IPS-18c (cell line): ENCODE results near the gene CFAP299.

ENCODE experiments used
- H3K4me3 ChIP-seq: 2 replicates; pipeline ENCODE4 v1.7.0; 2013; ENCODE audit warnings: low read depth, mild to moderate bottlenecking, low read length, moderate library complexity; ENCODE audit not compliant: insufficient read depth
- H3K9me3 ChIP-seq: one replicate; pipeline ENCODE4 v1.6.1; 2013; ENCODE audit warnings: mild to moderate bottlenecking, low read length, moderate library complexity; ENCODE audit not compliant: control insufficient read depth, insufficient read depth

Gene CFAP299

GRCh38 chr4:80925293-80925692, 589.8 kb downstream of the CFAP299 start:
- Histone ChIP-seq H3K9me3 (no peaks in the 10 kb centered on the region), H3K4me3 (no peak overlapping the region)

DNA sequence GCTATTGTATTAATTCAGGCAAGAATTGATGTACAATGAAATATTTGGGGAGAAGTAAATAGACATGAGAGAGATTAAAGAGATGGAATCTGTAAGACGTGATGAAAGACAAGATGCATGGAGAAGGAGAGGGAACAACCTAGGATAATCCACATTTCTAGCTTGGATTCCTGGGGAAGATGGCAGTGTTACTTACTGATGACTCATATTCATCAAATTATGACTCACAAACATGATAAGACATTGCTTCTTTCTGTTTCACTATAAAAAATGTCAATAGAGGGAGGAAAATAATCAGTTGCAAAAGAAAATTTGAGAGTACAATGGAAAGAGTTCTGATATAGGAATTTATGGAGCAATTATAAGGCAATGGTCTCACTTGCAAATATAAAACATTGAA, 590.9 kb downstream of the CFAP299 start:
- H3K9me3 ChIP-seq: no peaks in the 10 kb centered on the region

DNA sequence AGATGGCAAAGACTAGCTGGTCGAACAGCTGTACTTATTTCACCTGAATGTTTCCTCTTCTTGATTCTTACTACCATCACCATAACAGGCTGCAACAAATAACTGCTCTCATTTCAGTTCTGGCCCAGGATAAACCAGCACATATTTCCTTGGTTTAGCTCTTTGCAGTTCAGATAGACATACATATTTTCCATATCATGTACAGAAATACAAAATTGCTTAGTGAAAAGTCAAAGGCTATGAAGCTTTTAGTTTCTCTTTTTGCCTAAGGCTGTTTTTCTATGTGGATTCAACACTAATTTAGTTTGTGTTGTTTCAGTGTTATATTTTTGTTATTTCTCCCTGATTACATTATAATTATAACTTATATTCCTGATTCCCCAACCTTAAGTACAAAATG, 591.4 kb downstream of the CFAP299 start:
- no peak overlapping the region for H3K4me3 ChIP-seq

More for the DNA sequence above, 590.9 kb downstream of the CFAP299 start:
- H3K4me3 ChIP-seq: no peak overlapping the region

GRCh38 chr4:80927420-80927819, 591.9 kb downstream of the CFAP299 start:
- H3K9me3 ChIP-seq: no peaks in the 10 kb centered on the region

More for the DNA sequence above, 591.4 kb downstream of the CFAP299 start:
- no peaks in the 10 kb centered on the region for H3K9me3 ChIP-seq

GRCh38 chr4:80931631-80932081, 596.1 kb downstream of the CFAP299 start:
- H3K4me3 ChIP-seq: no peak overlapping the region
- no peaks in the 10 kb centered on the region for H3K9me3 ChIP-seq

More at GRCh38 chr4:80927420-80927819, 591.9 kb downstream of the CFAP299 start:
- H3K4me3 ChIP-seq: no peak overlapping the region

GRCh38 chr4:80948141-80948540, 612.6 kb downstream of the CFAP299 start:
- Histone ChIP-seq H3K4me3 (no peak overlapping the region), H3K9me3 (no peaks in the 10 kb centered on the region)

DNA sequence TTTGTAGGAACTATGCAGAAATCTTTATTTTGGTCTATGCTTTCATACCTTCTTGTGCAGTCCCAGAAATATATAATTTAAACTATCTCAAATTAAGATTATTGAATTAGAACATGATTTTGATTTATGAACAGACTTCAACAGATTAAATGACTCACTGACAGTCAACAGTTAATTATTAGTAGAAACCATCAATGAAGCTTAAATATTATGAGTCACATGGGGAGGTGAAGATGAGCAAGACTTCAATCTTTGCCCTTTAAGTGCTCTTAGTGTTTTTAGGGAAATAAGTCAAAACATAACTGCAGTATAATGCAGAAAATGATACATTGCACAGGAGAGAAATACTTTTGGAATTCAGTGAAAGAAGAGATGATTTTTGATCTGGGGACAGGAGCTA, 613.5 kb downstream of the CFAP299 start:
- H3K9me3 ChIP-seq: no peaks in the 10 kb centered on the region
- H3K4me3 ChIP-seq: no peak overlapping the region

DNA sequence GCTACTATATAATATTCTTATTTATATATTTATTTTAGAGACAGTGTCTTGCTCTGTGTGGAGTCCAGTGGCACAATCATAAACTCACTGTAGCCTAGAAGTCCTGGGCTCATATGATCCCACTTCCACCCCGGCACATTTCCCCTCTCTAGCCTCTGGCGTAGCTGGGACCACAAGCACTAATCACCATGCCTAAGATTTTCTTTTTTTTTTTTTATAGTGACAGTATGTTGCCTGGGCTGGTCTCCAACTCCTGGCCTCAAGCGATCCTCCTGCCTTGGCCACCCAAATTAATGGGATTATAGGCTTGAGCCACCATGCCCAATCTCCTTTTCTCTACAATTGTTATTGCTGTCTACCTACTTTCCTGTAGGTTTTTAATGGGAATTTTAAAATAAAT, 620.9 kb downstream of the CFAP299 start:
- no peak overlapping the region for H3K4me3 ChIP-seq
- no peaks in the 10 kb centered on the region for H3K9me3 ChIP-seq

DNA sequence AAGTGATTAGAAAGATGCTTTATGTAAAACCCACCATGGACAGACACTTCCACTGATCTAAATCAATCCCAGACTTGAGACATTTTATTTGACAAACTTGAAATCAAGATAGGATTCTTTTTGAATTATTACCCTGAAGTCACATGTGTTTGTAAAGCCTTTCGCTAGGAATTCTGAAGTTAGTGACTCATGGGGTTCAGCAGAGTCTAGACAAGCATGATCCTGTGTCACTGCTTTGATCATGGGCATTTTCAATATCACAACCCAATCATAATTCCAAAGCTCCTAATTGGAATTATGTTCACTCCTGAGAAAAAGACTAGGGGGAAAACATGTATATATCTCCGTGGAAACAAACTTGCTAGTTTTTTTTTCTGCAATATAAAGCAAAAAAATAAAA, 627.5 kb downstream of the CFAP299 start:
- no peak overlapping the region for H3K4me3 ChIP-seq
- no peaks in the 10 kb centered on the region for H3K9me3 ChIP-seq

- H3K9me3 ChIP-seq: no peaks in the 10 kb centered on the region
- no peak overlapping the region for H3K4me3 ChIP-seq
Measured at GRCh38 chr4:80967346-80967745, 631.8 kb downstream of the CFAP299 start.

DNA sequence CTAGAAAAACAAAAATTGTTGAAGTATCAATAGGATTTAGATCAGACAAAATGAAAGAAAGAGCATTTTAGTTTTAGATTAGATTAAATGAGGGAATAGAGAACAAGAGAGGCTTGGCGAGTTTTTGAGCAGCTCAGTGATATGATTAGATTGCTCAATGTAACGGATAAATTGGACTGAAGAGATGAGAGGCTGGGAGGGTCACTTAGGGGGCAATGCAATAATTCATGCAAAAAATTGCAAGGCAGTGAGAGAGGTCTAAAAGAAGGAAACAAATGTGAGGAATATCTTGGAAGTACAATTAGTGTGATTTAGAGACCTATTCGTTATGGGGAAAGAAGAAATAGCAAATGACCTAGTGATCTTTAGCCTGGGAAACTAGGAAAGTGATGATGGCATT, 644.7 kb downstream of the CFAP299 start:
- H3K9me3 ChIP-seq: peaks cover 3% of the 10 kb centered on the region
- H3K4me3 ChIP-seq: no peak overlapping the region

DNA sequence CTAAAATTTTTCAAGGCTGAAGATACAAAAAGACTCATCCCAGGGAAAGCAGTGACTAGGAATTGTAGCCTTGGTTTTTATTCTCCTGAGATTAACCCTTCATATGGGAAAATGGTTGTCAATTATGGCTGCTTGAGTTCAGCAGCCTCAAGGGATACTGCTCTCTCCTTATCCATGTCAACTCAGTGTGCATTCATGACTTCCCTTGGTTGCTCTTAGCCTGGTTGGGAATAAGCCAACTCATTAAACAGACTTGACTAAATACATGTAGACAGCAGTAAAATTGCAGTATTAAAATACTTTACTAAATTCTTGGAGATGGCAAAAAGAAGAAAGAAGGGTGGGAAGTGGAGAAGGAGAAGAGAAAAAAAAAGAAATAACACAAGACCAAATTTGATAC, 650.5 kb downstream of the CFAP299 start:
- Histone ChIP-seq H3K9me3 (peaks cover 3% of the 10 kb centered on the region), H3K4me3 (no peak overlapping the region)

DNA sequence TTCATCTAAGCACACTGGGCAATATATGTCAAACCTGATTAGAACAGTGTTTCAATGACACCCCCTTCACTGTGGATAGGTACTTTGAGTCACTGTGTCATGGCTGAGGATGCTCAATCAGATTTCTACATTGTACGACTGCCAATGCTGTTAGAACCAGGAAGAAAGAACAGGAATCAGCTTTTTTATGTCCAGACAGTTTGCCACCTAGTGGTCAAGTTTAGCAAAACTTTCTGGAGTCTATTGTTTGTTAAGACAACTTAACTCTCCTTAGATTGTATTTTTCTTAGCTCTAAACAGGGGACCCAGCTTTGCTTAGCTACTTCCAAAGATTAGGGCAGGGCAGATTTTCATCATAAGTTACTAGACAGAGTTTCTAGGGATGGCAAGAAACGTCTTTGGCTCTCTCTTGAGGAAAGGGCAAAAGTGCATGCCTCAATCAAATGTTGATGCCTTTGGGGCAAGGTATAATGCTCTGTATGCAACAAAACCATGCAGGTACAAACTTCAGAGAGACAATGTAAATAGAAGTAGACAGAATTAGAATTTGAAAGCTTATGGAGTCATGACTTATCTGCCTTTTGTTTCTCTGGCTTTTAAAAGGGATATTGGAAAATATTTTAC, 654.5 kb downstream of the CFAP299 start:
- no peaks in the 10 kb centered on the region for H3K9me3 ChIP-seq
- no peak overlapping the region for H3K4me3 ChIP-seq

DNA sequence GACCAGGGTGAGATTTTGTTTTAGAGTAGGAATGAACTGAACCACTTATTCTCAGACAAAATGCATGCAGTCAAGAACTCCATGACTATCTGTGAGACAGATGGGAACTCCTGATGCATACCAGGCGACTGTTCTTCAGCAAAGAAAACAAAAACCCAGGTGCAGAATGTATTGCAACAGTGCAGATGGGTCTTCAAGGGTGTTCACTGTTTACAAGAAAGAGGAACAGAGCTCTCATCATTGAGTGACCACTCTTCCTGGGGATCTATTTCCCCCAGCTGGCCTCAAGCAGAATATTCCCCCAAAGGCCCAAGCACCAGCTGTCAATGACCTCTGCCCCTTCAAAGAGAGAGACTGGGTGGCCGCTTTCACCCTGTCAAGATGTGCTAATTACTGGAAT, 655.3 kb downstream of the CFAP299 start:
- H3K9me3 ChIP-seq: no peaks in the 10 kb centered on the region

GRCh38 chr4:80999943-81000342, 664.4 kb downstream of the CFAP299 start:
- Histone ChIP-seq H3K9me3 (no peaks in the 10 kb centered on the region), H3K4me3 (no peak overlapping the region)

More for the DNA sequence above, 655.3 kb downstream of the CFAP299 start:
- no peak overlapping the region for H3K4me3 ChIP-seq

DNA sequence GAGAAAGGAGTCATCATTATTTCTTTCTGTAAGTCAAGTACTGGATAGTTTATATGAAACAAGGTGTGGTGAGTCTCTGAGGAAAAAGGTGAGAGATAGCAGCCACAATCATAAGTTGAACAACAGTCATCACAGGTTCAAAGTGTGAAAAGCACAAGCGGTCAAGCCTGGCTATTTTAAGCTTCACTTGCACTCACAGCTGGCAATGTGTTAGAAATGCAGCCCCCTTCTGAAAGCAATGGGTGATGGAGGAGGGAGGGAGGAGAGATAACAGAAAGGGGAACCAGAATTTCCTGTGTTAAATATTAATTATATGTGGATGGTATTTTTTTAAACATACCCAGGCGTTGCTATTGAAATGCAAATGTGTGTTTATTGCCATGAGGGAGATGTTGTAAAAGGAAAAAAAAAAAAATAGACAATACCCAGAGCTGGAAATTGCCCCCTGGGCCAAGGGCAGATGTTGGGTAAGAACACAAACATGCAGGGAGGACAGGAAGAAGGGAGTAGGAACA, 668.1 kb downstream of the CFAP299 start:
- no peak overlapping the region for H3K4me3 ChIP-seq

DNA sequence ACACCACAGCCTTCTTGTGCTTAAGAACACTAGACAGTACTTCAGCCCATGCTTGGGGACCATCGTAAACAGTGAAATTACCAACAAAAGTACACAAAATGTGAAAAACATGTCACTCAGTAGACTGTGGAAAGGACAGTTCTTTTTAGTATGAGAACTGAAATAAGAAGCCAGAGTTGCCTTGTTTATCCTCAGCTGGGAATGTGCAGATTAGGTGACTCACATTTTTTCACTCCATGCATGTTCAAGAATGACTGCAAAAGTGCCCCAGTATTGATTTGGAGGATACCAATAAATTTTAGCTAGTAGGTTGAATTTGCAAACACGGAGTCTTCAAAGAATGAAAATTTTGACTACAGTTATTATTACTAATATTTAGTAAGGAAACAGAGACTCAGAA, 671.9 kb downstream of the CFAP299 start:
- Histone ChIP-seq H3K9me3 (no peaks in the 10 kb centered on the region), H3K4me3 (no peak overlapping the region)

More for the DNA sequence above, 668.1 kb downstream of the CFAP299 start:
- H3K9me3 ChIP-seq: no peaks in the 10 kb centered on the region
